Muscle layer of duodenum (tissue), 2 donors: ENCODE results near the gene HOTAIR.

ENCODE experiments used
- H3K27ac ChIP-seq: one replicate; pipeline ENCODE4 v1.7.0; 2013; ENCODE audit warnings: mild to moderate bottlenecking, low read length
- H3K27me3 ChIP-seq: one replicate; pipeline ENCODE4 v1.7.0; 2013; ENCODE audit warnings: low read depth, mild to moderate bottlenecking, control low read depth, low read length
- H3K36me3 ChIP-seq, 2 donors: one replicate each; pipeline ENCODE4 v1.7.0; 2013; ENCODE audit warnings: low read length in 2 of 2, control low read depth in 1 of 2, mild to moderate bottlenecking in 1 of 2; ENCODE audit not compliant: insufficient read depth in 2 of 2, control insufficient read depth in 1 of 2
- H3K4me1 ChIP-seq, 2 donors: one replicate each; pipeline ENCODE4 v1.7.0; 2013; ENCODE audit warnings: low read length in 2 of 2, mild to moderate bottlenecking in 2 of 2, control low read depth in 1 of 2, moderate library complexity in 1 of 2; ENCODE audit not compliant: insufficient read depth in 2 of 2, control insufficient read depth in 1 of 2
- H3K4me3 ChIP-seq, 2 donors: one replicate each; pipeline ENCODE4 v1.7.0; 2013; ENCODE audit warnings: low read length in 2 of 2, low read depth in 1 of 2, mild to moderate bottlenecking in 1 of 2
- H3K9me3 ChIP-seq, 2 donors: one replicate each; pipeline ENCODE4 v1.7.0; 2013; ENCODE audit warnings: low read length in 2 of 2, control low read depth in 1 of 2, mild to moderate bottlenecking in 1 of 2; ENCODE audit not compliant: control insufficient read depth in 1 of 2
- donor health status: healthy.

HOTAIR gene

GRCh38 chr12:53956251-53956887 lies 18.4 kb downstream of the HOTAIR start:
- Histone ChIP-seq H3K27me3 (peaks cover 95% of the 10 kb centered on the region), H3K4me1 (peaks cover 0 to 25% of the 10 kb centered on the region in 2 donors), H3K9me3 (peaks cover 0 to 5% of the 10 kb centered on the region in 2 donors), H3K36me3 (no peaks in the 10 kb centered on the region), H3K27ac (no peak overlapping the region), H3K4me3 (no peak overlapping the region)

GRCh38 chr12:53955776-53956250 lies 18.9 kb downstream of the HOTAIR start:
- no peaks in the 10 kb centered on the region for H3K36me3 ChIP-seq
- peaks cover 0 to 5% of the 10 kb centered on the region in 2 donors for H3K9me3 ChIP-seq
- H3K4me3 ChIP-seq, result no peak overlapping the region
- peaks cover 96% of the 10 kb centered on the region for H3K27me3 ChIP-seq
- H3K4me1 ChIP-seq, result peaks cover 0 to 22% of the 10 kb centered on the region in 2 donors
- no peak overlapping the region for H3K27ac ChIP-seq

- H3K9me3 ChIP-seq, result peaks cover 0 to 5% of the 10 kb centered on the region in 2 donors
- H3K4me3 ChIP-seq, result no peak overlapping the region
- no peaks in the 10 kb centered on the region for H3K36me3 ChIP-seq
- peaks cover 96% of the 10 kb centered on the region for H3K27me3 ChIP-seq
- no peak overlapping the region for H3K27ac ChIP-seq
- peaks cover 0 to 21% of the 10 kb centered on the region in 2 donors for H3K4me1 ChIP-seq
Observed at GRCh38 chr12:53955036-53955775, 19.5 kb downstream of the HOTAIR start.

GRCh38 chr12:53954694-53955035 lies 20.1 kb downstream of the HOTAIR start, which contains the start of gene HOXC12:
TSS of gene HOXC12 (plus strand) at chr12:53954903. CDS start at chr12:53954930, 27 bp downstream.
- H3K4me3 ChIP-seq, result no peak within 1 kb of the TSS
- no peaks in the 10 kb centered on the region for H3K36me3 ChIP-seq
- H3K27me3 ChIP-seq, result peaks cover 95% of the 10 kb centered on the region
- H3K9me3 ChIP-seq, result peaks cover 0 to 5% of the 10 kb centered on the region in 2 donors
- no peak within 1 kb of the TSS for H3K27ac ChIP-seq
- peaks cover 0 to 21% of the 10 kb centered on the region in 2 donors for H3K4me1 ChIP-seq

- Histone ChIP-seq H3K36me3 (no peaks in the 10 kb centered on the region), H3K27me3 (peaks cover 95% of the 10 kb centered on the region), H3K4me3 (no peak overlapping the region), H3K4me1 (peaks cover 0 to 21% of the 10 kb centered on the region in 2 donors), H3K9me3 (peaks cover 0 to 5% of the 10 kb centered on the region in 2 donors), H3K27ac (no peak overlapping the region)
Observed at GRCh38 chr12:53953831-53954693, 20.7 kb downstream of the HOTAIR start.

GRCh38 chr12:53952871-53953734 lies 21.7 kb downstream of the HOTAIR start:
- no peaks in the 10 kb centered on the region for H3K36me3 ChIP-seq
- peaks cover 0 to 21% of the 10 kb centered on the region in 2 donors for H3K4me1 ChIP-seq
- H3K27me3 ChIP-seq, result peaks cover 92% of the 10 kb centered on the region
- H3K4me3 ChIP-seq, result no peak overlapping the region
- H3K9me3 ChIP-seq, result peaks cover 0 to 5% of the 10 kb centered on the region in 2 donors
- H3K27ac ChIP-seq, result no peak overlapping the region

- Histone ChIP-seq H3K27ac (no peak overlapping the region), H3K36me3 (no peaks in the 10 kb centered on the region), H3K4me3 (no peak overlapping the region), H3K4me1 (peaks cover 0 to 21% of the 10 kb centered on the region in 2 donors), H3K9me3 (peaks cover 0 to 5% of the 10 kb centered on the region in 2 donors), H3K27me3 (peaks cover 92% of the 10 kb centered on the region)
Observed at GRCh38 chr12:53952335-53952694, 22.4 kb downstream of the HOTAIR start.

- peaks cover 0 to 21% of the 10 kb centered on the region in 2 donors for H3K4me1 ChIP-seq
- H3K27ac ChIP-seq, result no peak overlapping the region
- peaks cover 90% of the 10 kb centered on the region for H3K27me3 ChIP-seq
- no peaks in the 10 kb centered on the region for H3K36me3 ChIP-seq
- peaks cover 0 to 5% of the 10 kb centered on the region in 2 donors for H3K9me3 ChIP-seq
- H3K4me3 ChIP-seq, result no peak overlapping the region
Observed at GRCh38 chr12:53951577-53952334, 23.0 kb downstream of the HOTAIR start.

- H3K9me3 ChIP-seq, result peaks cover 0 to 5% of the 10 kb centered on the region in 2 donors
- H3K4me1 ChIP-seq, result peaks cover 0 to 21% of the 10 kb centered on the region in 2 donors
- H3K36me3 ChIP-seq, result no peaks in the 10 kb centered on the region
- H3K4me3 ChIP-seq, result no peak overlapping the region
- H3K27me3 ChIP-seq, result peaks cover 90% of the 10 kb centered on the region
- H3K27ac ChIP-seq, result no peak overlapping the region
Observed at GRCh38 chr12:53950789-53951576, 23.8 kb downstream of the HOTAIR start.
